Thoracic aorta (tissue), 2 donors: ENCODE measurements around the gene PDLIM7. TPM values are rescaled to one million over a fixed set of nuclear protein-coding genes. Genes with fewer than 3 reads are reported as not detected.

Experiments used
- ATAC-seq: fragments of 150-250 bp; one replicate; pipeline ENCODE4 v1.8.0; 2017; ENCODE audit warnings: low read depth; ENCODE audit not compliant: insufficient number of reproducible peaks, low FRiP score
- DNase-seq: peaks from one replicate; pipeline ENCODE4 v3.0.0-alpha.2; 2020; ENCODE audit warnings: low spot score
- H3K27ac ChIP-seq, 2 donors: fragments of 200-600 bp; sonication (generic); 1 replicate in 1 of 2; 2 replicates in 1 of 2; pipeline ENCODE4 v1.5.1; 2016; ENCODE audit warnings: mild to moderate bottlenecking in 2 of 2, moderate library complexity in 2 of 2
- H3K27me3 ChIP-seq: fragments of 200-600 bp; sonication (generic); replicated peaks from 2 replicates; pipeline ENCODE4 v1.6.0; 2016; ENCODE audit warnings: mild to moderate bottlenecking; ENCODE audit not compliant: insufficient read depth
- H3K36me3 ChIP-seq: fragments of 200-600 bp; sonication (generic); one replicate; pipeline ENCODE4 v1.5.1; 2016
- H3K4me1 ChIP-seq, 2 donors: fragments of 200-600 bp; sonication (generic); 1 replicate in 1 of 2; 2 replicates in 1 of 2; pipeline versions ENCODE4 v1.5.1 to v1.6.0; 2016; ENCODE audit warnings: low read depth in 2 of 2, mild to moderate bottlenecking in 1 of 2; ENCODE audit not compliant: control insufficient read depth in 1 of 2
- H3K4me3 ChIP-seq: fragments of 200-600 bp; sonication (generic); 2 replicates; pipeline ENCODE4 v1.5.1; 2016; ENCODE audit warnings: mild to moderate bottlenecking
- H3K9me3 ChIP-seq: fragments of 200-600 bp; sonication (generic); 2 replicates; pipeline ENCODE4 v1.5.1; 2016
- CTCF ChIP-seq: fragments of 200-600 bp; sonication (generic); IDR thresholded peaks from one replicate; pipeline ENCODE4 v1.5.1; 2019; ENCODE audit warnings: antibody characterized with exemption
- total RNA-seq, 2 donors: library from RNA; depleted of rRNA; stranded (reverse); fragments of >200 nt; gene quantifications; one replicate each; pipeline versions ENCODE4 v1.1.0 to v1.2.3, GENCODE V29; 2016

PDLIM7 gene
- total RNA-seq, 2 donors from 2014 or later = 626 to 891 TPM

- Histone ChIP-seq H3K9me3 (no peaks in the 10 kb centered on the region), H3K27me3 (no peaks in the 10 kb centered on the region), H3K4me1 (peaks cover 20 to 27% of the 10 kb centered on the region in 2 donors), H3K27ac (no peak overlapping the region), H3K36me3 (peaks cover 20% of the 10 kb centered on the region), H3K4me3 (no peak overlapping the region)
- DNase-seq = no peak
- no peak for TF ChIP-seq CTCF
- no peak for ATAC-seq
Observed at GRCh38 chr5:177443144-177443983, 54.0 kb downstream of the PDLIM7 start.

GRCh38 chr5:177442066-177442826 lies 55.2 kb downstream of the PDLIM7 start:
- no peak for TF ChIP-seq CTCF
- Histone ChIP-seq H3K9me3 (no peaks in the 10 kb centered on the region), H3K27ac (no peak overlapping the region), H3K4me1 (peaks cover 11 to 19% of the 10 kb centered on the region in 2 donors), H3K36me3 (peaks cover 28% of the 10 kb centered on the region), H3K4me3 (no peak overlapping the region), H3K27me3 (no peaks in the 10 kb centered on the region)
- no peak for ATAC-seq
- no peak for DNase-seq

- Histone ChIP-seq H3K4me1 (peaks cover 5 to 11% of the 10 kb centered on the region in 2 donors), H3K27me3 (no peaks in the 10 kb centered on the region), H3K36me3 (peaks cover 35% of the 10 kb centered on the region), H3K9me3 (no peaks in the 10 kb centered on the region), H3K4me3 (no peak overlapping the region), H3K27ac (no peak overlapping the region)
- TF ChIP-seq CTCF = no peak
- no peak for DNase-seq
- no peak for ATAC-seq
Observed at GRCh38 chr5:177440990-177441780, 56.2 kb downstream of the PDLIM7 start.

GRCh38 chr5:177440211-177440989 lies 57.0 kb downstream of the PDLIM7 start:
- TF ChIP-seq CTCF = no peak
- Histone ChIP-seq H3K27me3 (no peaks in the 10 kb centered on the region), H3K4me3 (no peak overlapping the region), H3K36me3 (peaks cover 41% of the 10 kb centered on the region), H3K4me1 (peaks cover 0 to 3% of the 10 kb centered on the region in 2 donors), H3K9me3 (no peaks in the 10 kb centered on the region), H3K27ac (no peak overlapping the region)
- DNase-seq = no peak
- ATAC-seq = no peak
